Ectodermal cell (in vitro differentiated cells): ENCODE data around the gene FAM20C.
"Not testable (repeated sequence)": the region's sequence is repeated elsewhere in the genome, so short reads cannot be mapped to it uniquely, and the experiment has no call there.

Experiments
- H3K27ac ChIP-seq: 2 replicates; pipeline ENCODE4 v1.7.0; 2013; ENCODE audit warnings: mild to moderate bottlenecking, low read depth, low read length; ENCODE audit not compliant: insufficient read depth, poor library complexity, severe bottlenecking
- H3K27me3 ChIP-seq: 2 replicates; pipeline ENCODE4 v1.7.0; 2013; ENCODE audit warnings: mild to moderate bottlenecking, low read length; ENCODE audit not compliant: insufficient read depth, control insufficient read depth, poor library complexity, severe bottlenecking
- H3K36me3 ChIP-seq: one replicate; pipeline ENCODE4 v1.7.0; 2013; ENCODE audit warnings: low read length; ENCODE audit not compliant: control insufficient read depth, insufficient read depth
- H3K4me1 ChIP-seq: one replicate; pipeline ENCODE4 v1.7.0; 2013; ENCODE audit warnings: low read length; ENCODE audit not compliant: control insufficient read depth, insufficient read depth
- H3K4me3 ChIP-seq: 2 replicates; pipeline ENCODE4 v1.7.0; 2013; ENCODE audit warnings: low read depth, low read length, control low read depth; ENCODE audit not compliant: insufficient read depth
- H3K9me3 ChIP-seq: 2 replicates; pipeline ENCODE4 v1.7.0; 2013; ENCODE audit warnings: mild to moderate bottlenecking, low read length, moderate library complexity; ENCODE audit not compliant: control insufficient read depth
- WGBS, 2 experiments: methylation state at CpG; one replicate each; pipeline ENCODE4 v1.1.7; 2013; ENCODE audit warnings: missing lambda C conversion rate in 2 of 2; 5-methylcytosine and 5-hydroxymethylcytosine counted together

FAM20C gene

DNA sequence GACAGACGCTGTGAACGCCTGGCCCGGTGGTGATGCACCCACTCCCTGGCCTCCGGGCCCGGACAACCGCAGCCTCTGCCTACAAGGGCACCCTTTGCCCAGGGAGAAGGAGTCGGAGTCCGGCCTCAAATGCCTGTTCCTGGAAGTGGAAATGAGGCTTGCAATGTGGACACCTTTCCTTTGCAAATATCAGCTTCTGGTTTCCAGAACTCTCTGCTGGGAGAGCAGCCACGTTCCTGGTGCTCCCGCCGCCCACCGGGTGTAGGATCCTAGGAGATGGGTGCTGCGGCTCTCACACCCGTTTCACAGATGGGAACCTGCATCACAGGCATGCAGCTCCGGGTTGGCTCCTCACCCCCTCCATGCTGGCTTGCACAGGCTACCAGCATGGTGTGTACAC lies 100.5 kb downstream of the FAM20C start:
- Histone ChIP-seq H3K4me1 (no peaks in the 10 kb centered on the region), H3K36me3 (no peaks in the 10 kb centered on the region), H3K27ac (no peak overlapping the region), H3K27me3 (peaks cover 54% of the 10 kb centered on the region), H3K4me3 (no peak overlapping the region), H3K9me3 (no peaks in the 10 kb centered on the region)
- WGBS, 2 experiments = 89 to 90% methylated on average over 15 of the region's 15 CpGs

DNA sequence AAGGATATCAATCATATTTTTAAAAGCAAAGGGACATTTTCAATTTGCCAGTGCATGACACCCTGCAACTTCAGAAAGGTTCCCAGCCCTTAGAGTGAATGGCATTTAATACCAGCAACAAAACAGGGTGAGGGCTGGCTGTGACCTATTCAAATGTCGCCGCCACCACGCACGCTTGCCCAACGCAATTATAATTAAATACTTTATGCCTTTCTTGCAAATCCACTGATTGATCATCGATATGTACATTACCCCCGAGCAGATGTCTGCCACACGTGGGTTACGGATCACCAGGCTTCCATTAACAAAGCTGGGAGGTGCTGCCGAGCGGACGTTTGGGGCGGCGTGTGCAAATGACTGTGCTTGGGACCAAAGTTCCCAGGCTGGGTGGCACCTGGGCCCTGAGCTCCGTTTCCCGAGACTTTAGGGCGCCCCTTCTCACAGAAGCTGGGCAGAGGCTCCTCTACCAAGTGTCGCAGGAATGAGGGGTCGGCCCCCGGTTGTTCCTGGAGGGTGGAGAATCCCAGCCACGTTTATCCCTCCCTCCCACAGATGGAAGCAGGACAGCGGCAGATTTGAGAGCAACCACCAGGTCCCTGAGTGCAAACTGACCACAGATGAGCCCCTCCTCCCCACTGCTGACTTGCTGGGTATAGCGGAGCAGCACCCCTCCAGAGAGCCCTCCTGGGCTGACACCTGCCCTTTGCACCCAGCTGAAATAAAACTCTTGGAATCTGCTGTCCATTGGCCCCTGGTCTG lies 101.5 kb downstream of the FAM20C start:
- Histone ChIP-seq H3K27ac (no peak overlapping the region), H3K36me3 (no peaks in the 10 kb centered on the region), H3K9me3 (no peaks in the 10 kb centered on the region), H3K27me3 (peaks cover 44% of the 10 kb centered on the region), H3K4me3 (no peak overlapping the region), H3K4me1 (no peaks in the 10 kb centered on the region)
- WGBS, 2 experiments = 90 to 91% methylated on average over 23 of the region's 23 CpGs

DNA sequence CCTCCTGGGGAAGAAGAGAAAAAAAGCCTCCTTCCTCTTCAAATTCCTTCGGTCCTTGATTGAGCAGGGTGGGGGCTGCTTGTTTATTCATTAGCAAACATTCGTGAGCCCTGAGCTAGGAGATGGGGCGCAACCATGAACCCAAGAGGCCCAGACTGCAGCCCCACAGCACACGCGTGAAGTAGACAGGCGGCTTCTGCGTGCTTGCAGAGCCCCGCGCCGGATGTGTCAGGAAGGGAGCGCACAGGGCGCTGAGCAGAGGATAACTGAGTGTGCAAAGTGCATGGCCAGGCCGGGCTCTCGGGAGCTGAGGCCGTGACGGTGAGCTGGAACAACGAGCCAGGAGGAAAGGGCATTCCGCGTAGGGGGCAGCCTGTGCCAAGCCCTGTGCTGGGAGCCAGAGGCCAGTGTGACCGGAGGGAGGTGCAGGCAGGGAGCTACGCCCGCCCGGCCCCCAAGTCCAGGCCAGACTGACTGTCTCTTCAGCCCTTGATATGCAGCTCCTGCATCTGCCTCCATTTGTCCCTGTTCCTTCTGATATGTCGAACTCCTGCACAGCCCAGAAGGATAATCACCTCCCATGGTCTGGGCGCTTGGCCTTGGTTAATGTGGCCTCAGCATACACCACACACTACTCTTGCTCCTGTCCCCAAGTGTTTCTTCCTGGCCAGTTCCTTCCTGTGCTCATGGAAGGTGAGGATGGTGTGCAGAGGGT lies 102.2 kb downstream of the FAM20C start:
- no peaks in the 10 kb centered on the region for H3K9me3 ChIP-seq
- H3K27me3 ChIP-seq = peaks cover 37% of the 10 kb centered on the region
- no peak overlapping the region for H3K4me3 ChIP-seq
- H3K36me3 ChIP-seq = no peaks in the 10 kb centered on the region
- 92 to 94% methylated on average over 25 of the region's 25 CpGs for WGBS, 2 experiments
- no peaks in the 10 kb centered on the region for H3K4me1 ChIP-seq
- H3K27ac ChIP-seq = no peak overlapping the region

DNA sequence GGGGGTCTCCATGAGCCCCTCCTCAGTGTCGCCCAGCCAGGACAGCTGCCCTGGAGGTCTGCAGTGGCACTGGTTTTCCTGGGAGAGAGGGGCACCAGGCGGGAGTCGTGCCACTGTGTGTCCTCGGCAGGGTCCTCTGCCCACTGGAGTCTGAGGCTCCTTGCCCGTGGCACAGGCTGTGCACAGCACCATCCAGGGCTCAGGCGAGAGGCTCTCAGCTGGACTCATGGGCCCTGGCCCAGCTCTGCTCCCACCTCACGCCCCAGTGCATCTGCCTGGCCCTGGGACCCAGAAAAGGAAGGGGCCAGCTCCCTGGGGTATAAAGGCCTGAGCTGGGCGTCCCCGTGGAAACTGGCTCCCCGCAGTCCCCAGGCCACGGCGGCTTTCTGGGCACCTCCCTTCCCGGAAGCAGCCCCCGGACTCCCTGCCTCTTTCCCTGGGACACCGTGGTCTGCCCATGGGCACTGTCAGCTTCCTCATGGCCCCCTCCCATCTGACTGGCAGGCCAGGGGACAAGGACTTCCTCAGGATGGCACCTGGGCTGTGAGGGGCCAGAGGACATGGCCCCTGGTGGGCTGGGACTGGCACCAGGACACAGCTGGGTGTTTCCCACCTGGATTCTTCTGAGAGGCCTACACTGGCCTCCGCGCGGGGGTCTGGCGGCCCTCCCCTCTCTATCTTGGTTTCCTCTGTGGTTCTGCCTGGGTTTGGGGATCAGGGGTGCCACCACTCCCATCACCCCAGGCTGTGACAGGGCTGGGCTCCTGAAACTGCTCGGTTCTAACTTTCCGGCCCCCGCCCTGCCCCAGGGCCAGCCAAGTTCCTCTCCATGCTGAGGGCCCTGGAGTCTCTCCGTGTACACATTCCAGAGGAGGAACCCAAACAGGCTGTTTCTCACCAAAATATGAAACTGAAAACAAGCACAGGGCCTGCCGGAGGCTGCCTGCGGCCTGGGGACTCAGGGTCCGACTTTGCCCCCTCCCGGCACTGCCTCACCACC lies 103.1 kb downstream of the FAM20C start:
- H3K27me3 ChIP-seq = peaks cover 28% of the 10 kb centered on the region

DNA sequence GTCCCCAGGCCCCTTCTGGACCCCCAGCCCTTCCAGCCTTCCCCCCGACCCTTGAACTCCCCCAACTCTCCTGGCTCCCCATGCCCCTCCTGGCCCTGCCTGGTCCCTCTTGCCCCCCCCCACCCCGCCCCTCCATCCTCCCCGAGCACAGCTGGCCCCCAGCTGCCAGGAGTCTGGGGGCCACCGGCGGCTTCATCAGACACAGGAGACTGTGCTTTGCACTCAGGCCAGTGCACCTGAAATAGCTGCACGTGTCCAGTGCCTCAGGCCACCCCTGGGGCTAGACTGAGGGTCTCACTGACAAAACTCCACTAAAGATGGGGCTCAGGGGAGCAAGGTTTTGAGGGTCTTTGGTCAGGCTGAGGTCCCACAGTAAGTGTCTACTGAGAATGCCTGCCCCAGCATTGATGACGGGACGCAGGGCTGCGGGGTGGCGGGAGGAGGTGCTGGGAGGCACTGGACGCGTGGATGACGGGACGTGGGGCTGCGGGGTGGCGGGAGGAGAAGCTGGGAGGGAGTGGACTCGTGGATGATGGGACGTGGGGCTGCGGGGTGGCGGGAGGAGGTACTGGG lies 104.1 kb downstream of the FAM20C start:
- Histone ChIP-seq H3K4me3 (no peak overlapping the region), H3K27me3 (peaks cover 18% of the 10 kb centered on the region), H3K36me3 (no peaks in the 10 kb centered on the region), H3K27ac (no peak overlapping the region), H3K9me3 (no peaks in the 10 kb centered on the region), H3K4me1 (no peaks in the 10 kb centered on the region)
- 92% methylated on average over 18 of the region's 20 CpGs for WGBS, 2 experiments

More for the DNA sequence above, 103.1 kb downstream of the FAM20C start:
- Histone ChIP-seq H3K36me3 (no peaks in the 10 kb centered on the region), H3K4me1 (no peaks in the 10 kb centered on the region), H3K4me3 (no peak overlapping the region), H3K9me3 (no peaks in the 10 kb centered on the region), H3K27ac (no peak overlapping the region)
- 91 to 92% methylated on average over 27 of the region's 27 CpGs for WGBS, 2 experiments

DNA sequence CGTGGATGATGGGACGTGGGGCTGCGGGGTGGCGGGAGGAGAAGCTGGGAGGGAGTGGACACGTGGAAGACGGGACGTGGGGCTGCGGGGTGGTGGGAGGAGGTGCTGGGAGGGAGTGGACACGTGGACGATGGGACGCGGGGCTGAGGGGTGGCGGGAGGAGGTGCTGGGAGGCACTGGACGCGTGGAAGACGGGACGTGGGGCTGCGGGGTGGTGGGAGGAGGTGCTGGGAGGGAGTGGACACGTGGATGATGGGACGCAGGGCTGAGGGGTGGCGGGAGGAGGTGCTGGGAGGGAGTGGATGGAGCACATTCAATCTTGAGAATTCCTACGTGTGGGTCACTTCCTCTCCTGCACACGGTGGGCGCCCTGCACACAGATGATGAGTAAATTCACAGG lies 104.8 kb downstream of the FAM20C start:
- 94% methylated on average over 24 of the region's 24 CpGs for WGBS, 2 experiments
- H3K9me3 ChIP-seq, H3K4me3 ChIP-seq, H3K27ac ChIP-seq, H3K36me3 ChIP-seq, H3K4me1 ChIP-seq: not testable (repeated sequence)
- peaks cover 11% of the 10 kb centered on the region for H3K27me3 ChIP-seq

DNA sequence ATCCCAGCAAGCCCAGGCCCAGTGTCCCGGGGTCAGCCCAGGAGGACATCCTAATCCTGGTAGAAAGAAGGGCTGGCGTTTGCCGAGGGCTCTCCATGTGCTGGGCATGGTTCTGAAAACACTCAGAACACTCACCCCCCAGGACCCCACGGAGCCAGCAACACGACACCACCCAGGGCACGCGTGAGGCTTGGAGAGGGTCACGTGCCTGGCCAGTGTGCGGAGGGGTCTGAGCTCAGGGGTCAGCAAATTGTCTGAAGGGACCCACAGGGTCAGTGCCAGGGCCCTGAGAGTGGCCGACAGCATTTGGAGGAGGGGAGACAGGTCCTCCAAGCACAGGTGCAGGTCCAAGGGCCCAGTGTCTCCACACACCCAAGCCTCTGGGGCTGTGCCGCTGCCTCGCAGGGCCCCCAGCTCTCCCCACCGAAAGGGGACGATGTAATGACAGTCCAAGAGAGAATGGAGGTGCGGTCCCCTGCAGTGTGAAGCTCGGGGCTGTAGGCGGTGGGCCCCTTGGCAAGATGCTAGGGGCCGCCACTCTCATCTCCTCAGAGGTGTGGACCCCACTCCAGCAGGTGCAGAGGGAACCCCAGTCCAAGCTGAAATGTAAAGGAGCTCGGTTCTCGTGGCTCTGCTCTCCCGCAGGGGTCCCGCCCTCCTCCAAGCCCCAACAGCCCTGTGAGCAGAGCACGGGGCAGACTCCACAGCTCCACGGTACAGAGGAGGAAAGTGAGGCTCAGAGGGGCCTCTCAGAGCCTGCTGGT lies 105.4 kb downstream of the FAM20C start:
- Histone ChIP-seq H3K4me1 (no peaks in the 10 kb centered on the region), H3K9me3 (no peaks in the 10 kb centered on the region), H3K27ac (no peak overlapping the region), H3K4me3 (no peak overlapping the region), H3K27me3 (peaks cover 7% of the 10 kb centered on the region), H3K36me3 (no peaks in the 10 kb centered on the region)
- 88 to 89% methylated on average over 24 of the region's 24 CpGs for WGBS, 2 experiments

DNA sequence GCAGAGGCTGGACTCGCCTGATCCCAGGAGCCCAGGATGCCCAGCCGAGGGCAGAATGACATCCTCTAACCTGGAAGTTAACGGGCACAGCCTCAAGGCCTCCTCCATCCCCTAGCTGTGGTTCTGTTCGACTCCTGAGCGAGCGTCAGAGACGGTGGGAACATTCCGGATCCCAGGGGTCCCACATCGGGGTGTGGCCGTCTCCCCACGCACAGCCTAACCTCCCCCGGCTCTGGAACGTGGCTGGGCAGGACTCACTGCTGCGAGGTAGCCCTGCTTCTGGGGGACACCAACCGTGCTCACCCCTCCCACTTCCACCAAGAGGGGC lies 106.0 kb downstream of the FAM20C start:
- Histone ChIP-seq H3K27me3 (peaks cover 2% of the 10 kb centered on the region), H3K36me3 (no peaks in the 10 kb centered on the region), H3K4me1 (no peaks in the 10 kb centered on the region), H3K4me3 (no peak overlapping the region), H3K9me3 (no peaks in the 10 kb centered on the region), H3K27ac (no peak overlapping the region)
- WGBS, 2 experiments = 84 to 85% methylated on average over 15 of the region's 15 CpGs

DNA sequence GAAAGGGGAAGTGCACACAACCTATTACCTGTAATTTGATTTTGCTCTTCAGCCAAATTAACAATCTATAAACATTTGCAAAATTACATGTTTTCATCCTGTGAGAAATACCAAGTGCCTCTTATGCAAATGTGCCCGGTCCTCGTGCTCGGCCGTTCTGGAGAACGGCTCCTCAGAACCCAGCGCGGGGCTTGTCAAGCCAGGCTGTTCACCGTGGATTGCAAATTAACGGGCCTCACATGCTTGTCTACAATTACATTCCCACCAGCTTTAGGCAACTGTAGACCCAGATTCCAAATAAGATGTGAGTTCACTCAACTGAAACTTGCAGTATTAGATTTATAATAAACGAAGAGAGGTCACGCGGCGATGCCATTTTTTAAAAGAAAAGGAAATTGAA lies 106.4 kb downstream of the FAM20C start:
- Histone ChIP-seq H3K9me3 (no peaks in the 10 kb centered on the region), H3K4me3 (no peak overlapping the region), H3K4me1 (no peaks in the 10 kb centered on the region), H3K36me3 (no peaks in the 10 kb centered on the region), H3K27ac (no peak overlapping the region), H3K27me3 (no peaks in the 10 kb centered on the region)
- 85 to 87% methylated on average over 13 of the region's 13 CpGs for WGBS, 2 experiments
